SK-N-MC (cell line): ENCODE results near the gene AGBL1.

Experiments used
- FOXP2 ChIP-seq: optimal IDR thresholded peaks from 2 replicates; pipeline ENCODE3; 2011; ENCODE audit warnings: mild to moderate bottlenecking, moderate library complexity; ENCODE audit not compliant: insufficient read depth; ENCODE audit errors: extremely low read length, control extremely low read depth
- POLR2AphosphoS5 ChIP-seq: IDR thresholded peaks from 2 replicates; pipeline ENCODE4 v1.6.1; 2012; ENCODE audit warnings: mild to moderate bottlenecking, low read depth, low read length, borderline replicate concordance

- TF ChIP-seq POLR2AphosphoS5 (no peak), FOXP2 (no peak)
Observed at GRCh38 chr15:86229306-86229705, 149.6 kb downstream of the AGBL1 start.
